ENCODE results near the gene TMX4.
"Not testable (repeated sequence)": the region's sequence is repeated elsewhere in the genome, so short reads cannot be mapped to it uniquely, and the experiment has no call there.

TMX4 gene

GRCh38 chr20:7974785-7975435, 44.7 kb downstream of the TMX4 start:
- in situ Hi-C loops (cut with HindIII; ENCODE audit: low sequenced_read_pairs), result no loop called here

GRCh38 chr20:7971536-7972280, 47.9 kb downstream of the TMX4 start:
- in situ Hi-C loops (cut with HindIII; ENCODE audit: low sequenced_read_pairs), result no loop called here

- in situ Hi-C loops (cut with HindIII; ENCODE audit: low sequenced_read_pairs), result no loop called here
Observed at GRCh38 chr20:7967199-7967844, 52.2 kb downstream of the TMX4 start.

GRCh38 chr20:7966176-7966575, 53.4 kb downstream of the TMX4 start:
- in situ Hi-C loops (cut with HindIII; ENCODE audit: low sequenced_read_pairs), result no loop called here

- in situ Hi-C loops (cut with HindIII; ENCODE audit: low sequenced_read_pairs), result no loop called here
Observed at GRCh38 chr20:7959484-7959883, 60.1 kb downstream of the TMX4 start.

GRCh38 chr20:7956561-7956960, 63.0 kb downstream of the TMX4 start:
- in situ Hi-C loops (cut with HindIII; ENCODE audit: low sequenced_read_pairs), result not testable (repeated sequence)

GRCh38 chr20:7950387-7950786, 69.2 kb downstream of the TMX4 start:
- in situ Hi-C loops (cut with HindIII; ENCODE audit: low sequenced_read_pairs), result no loop called here

GRCh38 chr20:7943891-7944290, 75.7 kb downstream of the TMX4 start:
- in situ Hi-C loops (cut with HindIII; ENCODE audit: low sequenced_read_pairs), result no loop called here

GRCh38 chr20:7940341-7940740, 79.2 kb downstream of the TMX4 start, which contains the start of gene HAO1:
Gene HAO1 (minus strand): TSS chr20:7940458. CDS start chr20:7940422, 36 bp downstream.
- in situ Hi-C loops (cut with HindIII; ENCODE audit: low sequenced_read_pairs), result no loop called here

- in situ Hi-C loops (cut with HindIII; ENCODE audit: low sequenced_read_pairs), result no loop called here
Observed at GRCh38 chr20:7939663-7940062, 79.9 kb downstream of the TMX4 start.

GRCh38 chr20:7938058-7938457, 81.5 kb downstream of the TMX4 start:
- in situ Hi-C loops (cut with HindIII; ENCODE audit: low sequenced_read_pairs), result no loop called here

GRCh38 chr20:7937328-7937727, 82.2 kb downstream of the TMX4 start:
- in situ Hi-C loops (cut with HindIII; ENCODE audit: low sequenced_read_pairs), result no loop called here

GRCh38 chr20:7935027-7935551, 84.5 kb downstream of the TMX4 start:
- in situ Hi-C loops (cut with HindIII; ENCODE audit: low sequenced_read_pairs), result no loop called here

GRCh38 chr20:7933346-7933745, 86.2 kb downstream of the TMX4 start:
- in situ Hi-C loops (cut with HindIII; ENCODE audit: low sequenced_read_pairs), result no loop called here

GRCh38 chr20:7930343-7930742, 89.2 kb downstream of the TMX4 start:
- in situ Hi-C loops (cut with HindIII; ENCODE audit: low sequenced_read_pairs), result no loop called here

All from DLD1 (cell line).